ENCODE results near the gene PWWP2B.

- TF ChIP-seq POLR2A (IDR thresholded peaks at IDR 0.05; ENCODE audit: low read depth, low read length) (no peak), POLR2AphosphoS5 (IDR thresholded peaks at IDR 0.05; ENCODE audit: low read depth, low read length) (no peak), SPI1 (IDR thresholded peaks at IDR 0.05; ENCODE audit: low read depth, low read length) (no peak), TAF1 (IDR thresholded peaks at IDR 0.05; ENCODE audit: low read depth, low read length) (no peak)
Observed at GRCh38 chr10:132459301-132460003, 62.5 kb downstream of the PWWP2B start.

All from GM12891 (cell line).